ENCODE results near the gene FGF4. TPM values are rescaled to one million over a fixed set of nuclear protein-coding genes. Genes with fewer than 3 reads are reported as not detected.

Gene FGF4
- total RNA-seq, 1 experiment from 2014 or later, result not detected

DNA sequence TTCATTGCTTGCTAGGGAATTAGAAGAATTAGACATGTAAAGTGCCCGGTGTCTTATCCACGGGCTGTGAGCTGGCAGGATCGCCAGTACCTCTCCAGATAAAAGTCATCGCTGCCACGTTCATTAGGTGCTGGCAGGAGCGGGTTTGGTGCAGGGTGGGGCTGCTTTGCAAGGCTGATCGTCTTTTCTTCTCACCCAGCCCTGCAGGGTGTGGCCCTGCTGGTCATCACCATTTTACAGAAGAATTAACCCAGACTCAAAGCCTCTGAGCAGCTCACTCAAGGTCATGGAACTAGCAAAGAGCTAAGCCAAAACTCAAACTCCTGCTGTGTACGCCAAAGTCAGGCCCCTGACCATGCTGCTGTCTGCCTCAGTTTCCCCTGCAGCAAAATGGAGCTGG is 6.1 kb upstream of the FGF4 start:
- DNase-seq (ENCODE audit: low read depth, low spot score) (no peak), ATAC-seq (no peak)
- ChIA-PET POLR2A (no interaction called here), CTCF (no interaction called here), RAD21 (ENCODE audit: low non-redundant PET in 1 of 2, low total read pairs in 2 of 2, uncharacterized antibody in 2 of 2, unreplicated experiment in 2 of 2) (no interaction called here)
- H3K9ac ChIP-seq (ENCODE audit: low read length), result no peak overlapping the region
- no peaks in the 10 kb centered on the region for H3K9me3 ChIP-seq (ENCODE audit: control insufficient read depth in 1 of 2, insufficient read depth in 1 of 2, low read depth in 1 of 2, low read length in 2 of 2)
- H3K36me3 ChIP-seq (ENCODE audit: control insufficient read depth in 1 of 2, insufficient read depth in 2 of 2, low read length in 2 of 2), result no peaks in the 10 kb centered on the region
- no peaks in the 10 kb centered on the region for H4K20me1 ChIP-seq (ENCODE audit: insufficient read depth)
- H3K79me2 ChIP-seq (ENCODE audit: insufficient read depth, low read length), result no peaks in the 10 kb centered on the region
- H3K4me1 ChIP-seq (ENCODE audit: control insufficient read depth in 1 of 2, insufficient read depth in 2 of 2, low read length in 2 of 2), result no peaks in the 10 kb centered on the region
- H3K9me2 ChIP-seq (ENCODE audit: insufficient read depth), result no peaks in the 10 kb centered on the region
- H3K27ac ChIP-seq (ENCODE audit: low read depth, low read length), result no peak overlapping the region
- no peak overlapping the region for H2AFZ ChIP-seq (ENCODE audit: low read depth, low read length, poor library complexity, severe bottlenecking)
- BruUV-seq (replicated peaks), result no TSS peak
- H3K27me3 ChIP-seq (ENCODE audit: insufficient read depth, low read length), result no peaks in the 10 kb centered on the region
- TF ChIP-seq REST (IDR thresholded peaks at IDR 0.05; ENCODE audit: low read depth), result no peak
- H3K4me2 ChIP-seq (ENCODE audit: low read length), result no peak overlapping the region
- intact Hi-C loops (cut with micrococcal nuclease), result no loop called here
- H3K4me3 ChIP-seq (replicated peaks in 1 of 2; ENCODE audit: low read depth in 1 of 2, low read length in 2 of 2), result no peak overlapping the region

- POLR2A ChIA-PET, result no interaction called here
These were observed 3.2 kb upstream of the FGF4 start for GRCh38 chr11:69778373-69778772.

More at GRCh38 chr11:69778373-69778772, 3.2 kb upstream of the FGF4 start:
- CTCF ChIA-PET, result interaction anchor here (1.5 kb wide), 1 partner anchor 23 kb away, joined by 3 read pairs; no protein-coding TSS in a partner anchor
- no peak for ATAC-seq
- Histone ChIP-seq H3K36me3 (ENCODE audit: control insufficient read depth in 1 of 2, insufficient read depth in 2 of 2, low read length in 2 of 2) (no peaks in the 10 kb centered on the region), H4K20me1 (ENCODE audit: insufficient read depth) (no peaks in the 10 kb centered on the region), H2AFZ (ENCODE audit: low read depth, low read length, poor library complexity, severe bottlenecking) (no peak overlapping the region), H3K9ac (ENCODE audit: low read length) (no peak overlapping the region), H3K79me2 (ENCODE audit: insufficient read depth, low read length) (no peaks in the 10 kb centered on the region), H3K4me2 (ENCODE audit: low read length) (no peak overlapping the region), H3K27ac (ENCODE audit: low read depth, low read length) (no peak overlapping the region), H3K4me3 (replicated peaks in 1 of 2; ENCODE audit: low read depth in 1 of 2, low read length in 2 of 2) (no peak overlapping the region), H3K27me3 (ENCODE audit: insufficient read depth, low read length) (no peaks in the 10 kb centered on the region), H3K4me1 (ENCODE audit: control insufficient read depth in 1 of 2, insufficient read depth in 2 of 2, low read length in 2 of 2) (no peaks in the 10 kb centered on the region), H3K9me3 (ENCODE audit: control insufficient read depth in 1 of 2, insufficient read depth in 1 of 2, low read depth in 1 of 2, low read length in 2 of 2) (no peaks in the 10 kb centered on the region), H3K9me2 (ENCODE audit: insufficient read depth) (no peaks in the 10 kb centered on the region)
- no peak for DNase-seq (ENCODE audit: low read depth, low spot score)
- no peak for TF ChIP-seq YY1 (IDR thresholded peaks at IDR 0.05; ENCODE audit: extremely low read depth, insufficient replicate concordance, low read depth, low read length)
- TF ChIP-seq POLR2AphosphoS5 (IDR thresholded peaks at IDR 0.05; ENCODE audit: low read depth, low read length), result no peak
- TF ChIP-seq SRF (IDR thresholded peaks at IDR 0.05; ENCODE audit: low read depth), result no peak
- no peak for TF ChIP-seq EGR1 (IDR thresholded peaks at IDR 0.05; ENCODE audit: low read depth)
- no peak for TF ChIP-seq TCF7L2 (IDR thresholded peaks at IDR 0.05; ENCODE audit: borderline replicate concordance, extremely low read depth, insufficient read depth, insufficient read length)
- TF ChIP-seq REST (IDR thresholded peaks at IDR 0.05; ENCODE audit: low read depth), result no peak
- TF ChIP-seq POLR2A (IDR thresholded peaks at IDR 0.05; ENCODE audit: borderline replicate concordance, extremely low read depth, insufficient read depth, insufficient read length), result no peak
- TF ChIP-seq ATF3 (IDR thresholded peaks at IDR 0.05), result no peak
- intact Hi-C loops (cut with micrococcal nuclease), result no loop called here
- no TSS peak for BruUV-seq (replicated peaks)
- RAD21 ChIA-PET (ENCODE audit: low non-redundant PET in 1 of 2, low total read pairs in 2 of 2, uncharacterized antibody in 2 of 2, unreplicated experiment in 2 of 2), result no interaction called here

Data from HCT116 (cell line).